Measurements from ENCODE around the gene CTF1.
"Not testable (repeated sequence)": the region's sequence is repeated elsewhere in the genome, so short reads cannot be mapped to it uniquely, and the experiment has no call there.

The CTF1 gene

DNA sequence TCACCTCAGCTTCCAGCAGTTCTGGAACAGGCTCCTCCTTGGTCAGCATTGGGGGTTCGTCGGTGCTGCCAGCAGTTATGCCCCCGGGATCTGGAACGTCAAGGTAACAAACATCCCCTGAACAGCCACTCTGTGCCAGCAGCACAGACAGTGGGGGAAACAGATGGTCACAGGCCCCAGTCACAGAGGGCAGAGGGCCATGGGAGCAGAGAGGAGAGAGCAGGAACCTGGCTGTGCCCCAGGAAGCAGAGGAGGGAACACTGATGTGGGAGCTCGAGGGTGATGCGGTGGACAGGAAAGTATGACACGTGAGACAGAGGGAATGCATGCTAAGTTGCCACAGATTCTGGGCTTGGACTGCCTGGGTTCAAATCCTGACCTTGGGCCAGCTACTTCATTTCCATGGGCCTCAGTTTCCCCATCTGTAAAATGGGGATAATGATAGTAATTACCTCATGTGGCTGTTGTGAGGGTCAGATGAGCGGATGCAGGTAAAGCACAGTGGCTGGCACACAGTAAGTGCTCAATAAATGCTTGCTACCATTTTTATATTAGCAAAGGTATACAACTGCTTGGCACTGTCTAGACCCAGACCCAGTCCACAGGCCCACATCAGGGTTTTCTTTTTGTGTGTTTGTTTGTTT is 7.4 kb upstream of the CTF1 start:
- no peaks in the 10 kb centered on the region; the same call in 1 of the 2 replicates for H3K36me3 ChIP-seq (ENCODE audit: insufficient read depth, low read length)
- H3F3A ChIP-seq (ENCODE audit: low read depth): no peaks in the 10 kb centered on the region
- H3K9me2 ChIP-seq (replicated peaks; ENCODE audit: low read depth, low read length): no peaks in the 10 kb centered on the region
- H3K79me2 ChIP-seq (ENCODE audit: insufficient read depth, low read length): peaks cover 13% of the 10 kb centered on the region
- H3K27me3 ChIP-seq (ENCODE audit: insufficient read depth, low read length, poor library complexity, severe bottlenecking): no peaks in the 10 kb centered on the region
- H4K20me1 ChIP-seq (ENCODE audit: insufficient read depth, low read length, poor library complexity, severe bottlenecking): peaks cover 6% of the 10 kb centered on the region
- H3K4me1 ChIP-seq (ENCODE audit: insufficient read depth, low read length, poor library complexity, severe bottlenecking): peaks cover 11% of the 10 kb centered on the region
- no peaks in the 10 kb centered on the region for H3K9me3 ChIP-seq (ENCODE audit: insufficient read depth, low read depth, low read length)
- H2AFZ ChIP-seq (ENCODE audit: low read length): no peak overlapping the region
- no peak for TF ChIP-seq EZH2phosphoT487 (IDR thresholded peaks at IDR 0.05; ENCODE audit: borderline replicate concordance)
- no peak overlapping the region for H3K4me2 ChIP-seq (ENCODE audit: low read depth, low read length, poor library complexity, severe bottlenecking)
- no peak overlapping the region for H3K9ac ChIP-seq (ENCODE audit: low read depth, low read length, poor library complexity, severe bottlenecking)
- no peak overlapping the region for H3K4me3 ChIP-seq (ENCODE audit: low read length, poor library complexity, severe bottlenecking)

DNA sequence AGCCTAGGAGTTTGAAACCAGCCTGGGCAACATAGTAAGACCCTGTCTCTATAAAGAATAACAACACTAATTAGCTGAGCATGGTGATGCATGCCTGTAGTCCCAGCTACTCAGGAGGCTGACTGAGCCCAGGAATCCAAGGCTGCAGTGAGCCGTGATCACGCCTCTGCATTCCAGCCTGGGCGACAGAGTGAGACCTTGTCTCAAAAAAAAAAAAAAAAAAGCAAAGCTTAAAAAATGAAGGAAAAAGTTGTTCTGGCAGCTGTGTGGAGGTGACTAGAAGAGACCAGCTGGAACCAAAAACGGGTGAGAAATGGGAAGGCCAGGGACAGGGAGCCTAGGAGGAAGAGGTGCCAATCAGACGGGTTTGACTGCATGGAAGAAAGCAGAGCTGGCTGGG is 6.7 kb upstream of the CTF1 start:
- H3K9me2 ChIP-seq (replicated peaks; ENCODE audit: low read depth, low read length): no peaks in the 10 kb centered on the region
- H3K27me3 ChIP-seq (ENCODE audit: insufficient read depth, low read length, poor library complexity, severe bottlenecking): no peaks in the 10 kb centered on the region
- H3K9ac ChIP-seq (ENCODE audit: low read depth, low read length, poor library complexity, severe bottlenecking): no peak overlapping the region
- peaks cover 17% of the 10 kb centered on the region for H3K4me1 ChIP-seq (ENCODE audit: insufficient read depth, low read length, poor library complexity, severe bottlenecking)
- H3K4me2 ChIP-seq (ENCODE audit: low read depth, low read length, poor library complexity, severe bottlenecking): no peak overlapping the region
- peaks cover 6% of the 10 kb centered on the region for H4K20me1 ChIP-seq (ENCODE audit: insufficient read depth, low read length, poor library complexity, severe bottlenecking)
- peaks cover 13% of the 10 kb centered on the region for H3K79me2 ChIP-seq (ENCODE audit: insufficient read depth, low read length)
- TF ChIP-seq EZH2phosphoT487 (IDR thresholded peaks at IDR 0.05; ENCODE audit: borderline replicate concordance): no peak
- TF ChIP-seq, protein P1, sequence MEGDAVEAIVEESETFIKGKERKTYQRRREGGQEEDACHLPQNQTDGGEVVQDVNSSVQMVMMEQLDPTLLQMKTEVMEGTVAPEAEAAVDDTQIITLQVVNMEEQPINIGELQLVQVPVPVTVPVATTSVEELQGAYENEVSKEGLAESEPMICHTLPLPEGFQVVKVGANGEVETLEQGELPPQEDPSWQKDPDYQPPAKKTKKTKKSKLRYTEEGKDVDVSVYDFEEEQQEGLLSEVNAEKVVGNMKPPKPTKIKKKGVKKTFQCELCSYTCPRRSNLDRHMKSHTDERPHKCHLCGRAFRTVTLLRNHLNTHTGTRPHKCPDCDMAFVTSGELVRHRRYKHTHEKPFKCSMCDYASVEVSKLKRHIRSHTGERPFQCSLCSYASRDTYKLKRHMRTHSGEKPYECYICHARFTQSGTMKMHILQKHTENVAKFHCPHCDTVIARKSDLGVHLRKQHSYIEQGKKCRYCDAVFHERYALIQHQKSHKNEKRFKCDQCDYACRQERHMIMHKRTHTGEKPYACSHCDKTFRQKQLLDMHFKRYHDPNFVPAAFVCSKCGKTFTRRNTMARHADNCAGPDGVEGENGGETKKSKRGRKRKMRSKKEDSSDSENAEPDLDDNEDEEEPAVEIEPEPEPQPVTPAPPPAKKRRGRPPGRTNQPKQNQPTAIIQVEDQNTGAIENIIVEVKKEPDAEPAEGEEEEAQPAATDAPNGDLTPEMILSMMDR (conservative IDR thresholded peaks at IDR 0.05; ENCODE audit: low read length): no peak
- H2AFZ ChIP-seq (ENCODE audit: low read length): no peak overlapping the region
- H3K36me3 ChIP-seq (ENCODE audit: insufficient read depth, low read length): no peaks in the 10 kb centered on the region; the same call in 1 of the 2 replicates
- H3K9me3 ChIP-seq (ENCODE audit: insufficient read depth, low read depth, low read length): no peaks in the 10 kb centered on the region
- no peak overlapping the region for H3K4me3 ChIP-seq (ENCODE audit: low read length, poor library complexity, severe bottlenecking)
- H3F3A ChIP-seq (ENCODE audit: low read depth): peaks cover 5% of the 10 kb centered on the region; the same call in 1 of the 2 replicates

- H3K4me3 ChIP-seq (ENCODE audit: low read length, poor library complexity, severe bottlenecking); H3K9me3 ChIP-seq (ENCODE audit: insufficient read depth, low read depth, low read length); H3K36me3 ChIP-seq (ENCODE audit: insufficient read depth, low read length); H3K9me2 ChIP-seq (replicated peaks; ENCODE audit: low read depth, low read length); H2AFZ ChIP-seq (ENCODE audit: low read length); H3K4me2 ChIP-seq (ENCODE audit: low read depth, low read length, poor library complexity, severe bottlenecking); H3K27me3 ChIP-seq (ENCODE audit: insufficient read depth, low read length, poor library complexity, severe bottlenecking); H3K9ac ChIP-seq (ENCODE audit: low read depth, low read length, poor library complexity, severe bottlenecking); H4K20me1 ChIP-seq (ENCODE audit: insufficient read depth, low read length, poor library complexity, severe bottlenecking): not testable (repeated sequence)
- Histone ChIP-seq H3F3A (ENCODE audit: low read depth) (peaks cover 15% of the 10 kb centered on the region; the same call in 1 of the 2 replicates), H3K79me2 (ENCODE audit: insufficient read depth, low read length) (peaks cover 13% of the 10 kb centered on the region), H3K4me1 (ENCODE audit: insufficient read depth, low read length, poor library complexity, severe bottlenecking) (peaks cover 21% of the 10 kb centered on the region)
Measured at GRCh38 chr16:30891043-30891823, 5.2 kb upstream of the CTF1 start.

DNA sequence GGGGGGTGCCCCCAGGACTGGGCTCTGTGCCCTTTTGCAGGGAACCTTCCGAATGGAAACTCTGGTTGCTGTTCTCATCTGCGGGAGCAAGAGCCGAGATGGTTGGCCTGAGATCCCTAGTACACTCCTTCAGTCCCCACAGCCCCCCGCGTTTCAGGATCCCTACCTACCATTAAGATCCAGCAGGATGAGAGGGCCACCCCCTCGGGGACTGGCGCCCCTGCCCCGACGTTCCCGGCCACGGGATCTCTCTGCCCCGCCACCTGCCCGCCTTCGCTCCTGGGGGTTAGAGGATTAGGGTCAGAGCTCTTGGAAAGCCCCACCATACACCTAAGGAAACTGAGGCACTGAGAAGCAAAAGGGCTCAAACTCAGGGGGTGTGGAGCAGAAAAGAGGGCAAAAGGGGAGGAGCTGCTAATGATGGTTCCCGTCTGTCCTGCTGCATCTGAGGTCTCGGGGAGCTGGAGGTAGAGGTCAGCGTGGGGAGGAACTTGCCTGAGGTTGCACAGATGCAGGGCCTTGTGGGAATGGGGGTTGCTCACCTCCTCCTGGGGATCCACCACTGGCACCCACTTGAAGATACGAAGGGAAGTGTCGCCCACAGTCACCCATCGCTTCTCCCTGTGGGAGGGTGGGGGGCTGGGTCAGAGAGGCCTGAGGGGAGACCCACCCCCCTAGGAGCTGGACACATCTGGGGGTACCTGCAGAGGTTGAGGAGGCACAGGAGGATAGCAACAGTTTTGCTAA is 3.6 kb upstream of the CTF1 start:
- TF ChIP-seq EZH2phosphoT487 (IDR thresholded peaks at IDR 0.05; ENCODE audit: borderline replicate concordance): no peak
- TF ChIP-seq, protein P1 (conservative IDR thresholded peaks at IDR 0.05; ENCODE audit: low read length): no peak
- Histone ChIP-seq H4K20me1 (ENCODE audit: insufficient read depth, low read length, poor library complexity, severe bottlenecking) (peaks cover 6% of the 10 kb centered on the region), H2AFZ (ENCODE audit: low read length) (peak overlapping the region; percentile 95; the same call in 1 of the 2 replicates), H3K9ac (ENCODE audit: low read depth, low read length, poor library complexity, severe bottlenecking) (peak overlapping the region; percentile 97), H3K4me1 (ENCODE audit: insufficient read depth, low read length, poor library complexity, severe bottlenecking) (peaks cover 27% of the 10 kb centered on the region), H3K4me2 (ENCODE audit: low read depth, low read length, poor library complexity, severe bottlenecking) (peak overlapping the region; percentile 100), H3K27me3 (ENCODE audit: insufficient read depth, low read length, poor library complexity, severe bottlenecking) (no peaks in the 10 kb centered on the region), H3K9me3 (ENCODE audit: insufficient read depth, low read depth, low read length) (no peaks in the 10 kb centered on the region), H3K9me2 (replicated peaks; ENCODE audit: low read depth, low read length) (no peaks in the 10 kb centered on the region), H3F3A (ENCODE audit: low read depth) (peaks cover 15% of the 10 kb centered on the region; the same call in 1 of the 2 replicates), H3K79me2 (ENCODE audit: insufficient read depth, low read length) (peaks cover 13% of the 10 kb centered on the region), H3K4me3 (ENCODE audit: low read length, poor library complexity, severe bottlenecking) (peak overlapping the region; percentile 99), H3K36me3 (ENCODE audit: insufficient read depth, low read length) (no peaks in the 10 kb centered on the region; the same call in 1 of the 2 replicates)

Measured in Loucy (cell line).